ENCODE results near the gene SIGLEC8. TPM values are rescaled to one million over a fixed set of nuclear protein-coding genes. Genes with fewer than 3 reads are reported as not detected.
"Not testable (repeated sequence)": the region's sequence is repeated elsewhere in the genome, so short reads cannot be mapped to it uniquely, and the experiment has no call there.

The SIGLEC8 gene
- total RNA-seq, 1 donor from 2014 or later, result not detected

GRCh38 chr19:51418707-51419106 lies 39.5 kb downstream of the SIGLEC8 start:
- H3K4me1 Mint-ChIP-seq (ENCODE audit: unreplicated experiment), result no peaks in the 10 kb centered on the region

GRCh38 chr19:51417810-51418157 lies 40.5 kb downstream of the SIGLEC8 start:
- H3K27me3 Mint-ChIP-seq (ENCODE audit: unreplicated experiment), result peaks cover 7% of the 10 kb centered on the region
- peaks cover 4% of the 10 kb centered on the region for H3K36me3 Mint-ChIP-seq (ENCODE audit: low read depth, unreplicated experiment)
- no peaks in the 10 kb centered on the region for H3K9me3 Mint-ChIP-seq (ENCODE audit: unreplicated experiment)
- TF ChIP-seq, protein P1, sequence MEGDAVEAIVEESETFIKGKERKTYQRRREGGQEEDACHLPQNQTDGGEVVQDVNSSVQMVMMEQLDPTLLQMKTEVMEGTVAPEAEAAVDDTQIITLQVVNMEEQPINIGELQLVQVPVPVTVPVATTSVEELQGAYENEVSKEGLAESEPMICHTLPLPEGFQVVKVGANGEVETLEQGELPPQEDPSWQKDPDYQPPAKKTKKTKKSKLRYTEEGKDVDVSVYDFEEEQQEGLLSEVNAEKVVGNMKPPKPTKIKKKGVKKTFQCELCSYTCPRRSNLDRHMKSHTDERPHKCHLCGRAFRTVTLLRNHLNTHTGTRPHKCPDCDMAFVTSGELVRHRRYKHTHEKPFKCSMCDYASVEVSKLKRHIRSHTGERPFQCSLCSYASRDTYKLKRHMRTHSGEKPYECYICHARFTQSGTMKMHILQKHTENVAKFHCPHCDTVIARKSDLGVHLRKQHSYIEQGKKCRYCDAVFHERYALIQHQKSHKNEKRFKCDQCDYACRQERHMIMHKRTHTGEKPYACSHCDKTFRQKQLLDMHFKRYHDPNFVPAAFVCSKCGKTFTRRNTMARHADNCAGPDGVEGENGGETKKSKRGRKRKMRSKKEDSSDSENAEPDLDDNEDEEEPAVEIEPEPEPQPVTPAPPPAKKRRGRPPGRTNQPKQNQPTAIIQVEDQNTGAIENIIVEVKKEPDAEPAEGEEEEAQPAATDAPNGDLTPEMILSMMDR (IDR thresholded peaks at IDR 0.05; ENCODE audit: unreplicated experiment), result no peak
- DNase-seq (ENCODE audit: low spot score), result no peak
- no peaks in the 10 kb centered on the region for H3K4me1 Mint-ChIP-seq (ENCODE audit: unreplicated experiment)
- no peak overlapping the region for H3K27ac Mint-ChIP-seq (ENCODE audit: unreplicated experiment)
- H3K4me3 Mint-ChIP-seq (ENCODE audit: unreplicated experiment), result no peak overlapping the region

More at GRCh38 chr19:51418707-51419106, 39.5 kb downstream of the SIGLEC8 start:
- no peak overlapping the region for H3K4me3 Mint-ChIP-seq (ENCODE audit: unreplicated experiment)
- no peak overlapping the region for H3K27ac Mint-ChIP-seq (ENCODE audit: unreplicated experiment)
- TF ChIP-seq, protein P1 (IDR thresholded peaks at IDR 0.05; ENCODE audit: unreplicated experiment), result no peak
- H3K27me3 Mint-ChIP-seq (ENCODE audit: unreplicated experiment), result peaks cover 7% of the 10 kb centered on the region
- H3K36me3 Mint-ChIP-seq (ENCODE audit: low read depth, unreplicated experiment), result peaks cover 4% of the 10 kb centered on the region
- H3K9me3 Mint-ChIP-seq (ENCODE audit: unreplicated experiment), result no peaks in the 10 kb centered on the region
- DNase-seq (ENCODE audit: low spot score), result no peak

- no peak within 1 kb of the TSS for H3K4me3 Mint-ChIP-seq (ENCODE audit: unreplicated experiment)
These were observed 41.0 kb downstream of the SIGLEC8 start, which contains the start of gene SIGLEC10 for GRCh38 chr19:51417107-51417809. Gene SIGLEC10 (minus strand): TSS chr19:51417642. CDS start chr19:51417581, 61 bp downstream.

GRCh38 chr19:51416422-51416821 lies 41.8 kb downstream of the SIGLEC8 start:
- H3K4me1 Mint-ChIP-seq (ENCODE audit: unreplicated experiment); DNase-seq (ENCODE audit: low spot score); H3K27ac Mint-ChIP-seq (ENCODE audit: unreplicated experiment); H3K36me3 Mint-ChIP-seq (ENCODE audit: low read depth, unreplicated experiment); H3K4me3 Mint-ChIP-seq (ENCODE audit: unreplicated experiment); H3K27me3 Mint-ChIP-seq (ENCODE audit: unreplicated experiment); H3K9me3 Mint-ChIP-seq (ENCODE audit: unreplicated experiment): not testable (repeated sequence)

More at GRCh38 chr19:51417107-51417809, 41.0 kb downstream of the SIGLEC8 start, which contains the start of gene SIGLEC10:
- peaks cover 4% of the 10 kb centered on the region for H3K27me3 Mint-ChIP-seq (ENCODE audit: unreplicated experiment)
- no peak within 1 kb of the TSS for H3K27ac Mint-ChIP-seq (ENCODE audit: unreplicated experiment)
- TF ChIP-seq, protein P1 (IDR thresholded peaks at IDR 0.05; ENCODE audit: unreplicated experiment), result no peak
- no peaks in the 10 kb centered on the region for H3K4me1 Mint-ChIP-seq (ENCODE audit: unreplicated experiment)
- H3K9me3 Mint-ChIP-seq (ENCODE audit: unreplicated experiment), result no peaks in the 10 kb centered on the region
- H3K36me3 Mint-ChIP-seq (ENCODE audit: low read depth, unreplicated experiment), result peaks cover 4% of the 10 kb centered on the region
- no peak for DNase-seq (ENCODE audit: low spot score)

DNA sequence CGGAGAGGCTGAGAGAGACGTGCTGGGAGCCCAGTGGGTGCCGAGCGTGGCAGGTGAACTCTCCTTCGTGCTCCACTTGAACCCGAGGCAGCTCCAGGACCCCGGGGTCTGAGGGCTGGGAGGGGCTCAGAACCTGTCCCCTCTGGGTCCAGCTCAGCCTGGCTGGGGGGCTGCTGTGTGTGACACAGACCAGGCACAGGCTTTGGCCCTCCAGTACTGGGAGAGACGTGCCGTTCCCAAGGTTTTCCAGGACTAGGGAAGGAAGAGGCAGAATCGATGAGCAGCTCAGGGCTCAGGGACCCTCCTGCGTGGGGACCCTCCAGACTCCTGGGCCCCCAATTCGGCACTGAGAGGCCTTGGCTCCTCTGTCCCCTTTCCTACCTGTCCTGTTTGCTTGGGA lies 43.1 kb downstream of the SIGLEC8 start:
- Mint-ChIP-seq H3K4me1 (ENCODE audit: unreplicated experiment) (no peaks in the 10 kb centered on the region), H3K36me3 (ENCODE audit: low read depth, unreplicated experiment) (peaks cover 4% of the 10 kb centered on the region), H3K27me3 (ENCODE audit: unreplicated experiment) (peaks cover 3% of the 10 kb centered on the region), H3K4me3 (ENCODE audit: unreplicated experiment) (no peak overlapping the region), H3K9me3 (ENCODE audit: unreplicated experiment) (no peaks in the 10 kb centered on the region), H3K27ac (ENCODE audit: unreplicated experiment) (no peak overlapping the region)
- TF ChIP-seq, protein P1 (IDR thresholded peaks at IDR 0.05; ENCODE audit: unreplicated experiment), result no peak
- no peak for DNase-seq (ENCODE audit: low spot score)
